GM12865 (cell line): Measurements from ENCODE around the gene FARP1.
"Not testable (repeated sequence)": the region's sequence is repeated elsewhere in the genome, so short reads cannot be mapped to it uniquely, and the experiment has no call there.

Experiments used
- DNase-seq: peaks from one replicate; pipeline ENCODE4 v3.0.0; 2010; ENCODE audit warnings: low read depth
- H3K4me3 ChIP-seq: 2 replicates; pipeline ENCODE4 v1.5.1; 2011; ENCODE audit warnings: mild to moderate bottlenecking, low read depth, low read length, control low read depth
- TF ChIP-seq, protein P1 (sequence below): IDR thresholded peaks from 2 replicates; pipeline ENCODE4 v1.5.1; 2011; ENCODE audit warnings: low read length, control low read depth, low read depth, inconsistent platforms; ENCODE audit not compliant: insufficient read depth; ENCODE audit errors: missing control alignments

The FARP1 gene

DNA sequence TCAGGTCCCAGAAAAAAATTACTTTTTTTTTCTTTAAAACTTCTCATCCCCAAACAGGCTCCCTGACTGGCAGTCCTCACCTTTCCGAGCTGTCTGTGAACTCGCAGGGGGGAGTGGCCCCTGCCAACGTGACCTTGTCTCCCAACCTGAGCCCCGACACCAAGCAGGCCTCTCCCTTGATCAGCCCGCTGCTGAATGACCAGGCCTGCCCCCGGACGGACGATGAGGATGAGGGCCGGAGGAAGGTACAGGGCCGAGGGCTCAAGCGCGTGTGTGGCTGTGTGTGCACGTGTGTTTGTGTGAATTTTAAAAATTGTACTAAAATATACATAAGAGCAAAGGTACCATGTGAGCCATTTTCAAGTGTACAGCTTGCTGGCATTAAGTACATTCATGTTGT is 266.4 kb downstream of the FARP1 start:
- TF ChIP-seq, protein P1, sequence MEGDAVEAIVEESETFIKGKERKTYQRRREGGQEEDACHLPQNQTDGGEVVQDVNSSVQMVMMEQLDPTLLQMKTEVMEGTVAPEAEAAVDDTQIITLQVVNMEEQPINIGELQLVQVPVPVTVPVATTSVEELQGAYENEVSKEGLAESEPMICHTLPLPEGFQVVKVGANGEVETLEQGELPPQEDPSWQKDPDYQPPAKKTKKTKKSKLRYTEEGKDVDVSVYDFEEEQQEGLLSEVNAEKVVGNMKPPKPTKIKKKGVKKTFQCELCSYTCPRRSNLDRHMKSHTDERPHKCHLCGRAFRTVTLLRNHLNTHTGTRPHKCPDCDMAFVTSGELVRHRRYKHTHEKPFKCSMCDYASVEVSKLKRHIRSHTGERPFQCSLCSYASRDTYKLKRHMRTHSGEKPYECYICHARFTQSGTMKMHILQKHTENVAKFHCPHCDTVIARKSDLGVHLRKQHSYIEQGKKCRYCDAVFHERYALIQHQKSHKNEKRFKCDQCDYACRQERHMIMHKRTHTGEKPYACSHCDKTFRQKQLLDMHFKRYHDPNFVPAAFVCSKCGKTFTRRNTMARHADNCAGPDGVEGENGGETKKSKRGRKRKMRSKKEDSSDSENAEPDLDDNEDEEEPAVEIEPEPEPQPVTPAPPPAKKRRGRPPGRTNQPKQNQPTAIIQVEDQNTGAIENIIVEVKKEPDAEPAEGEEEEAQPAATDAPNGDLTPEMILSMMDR, result no peak
- DNase-seq, result no peak
- H3K4me3 ChIP-seq, result no peak overlapping the region

DNA sequence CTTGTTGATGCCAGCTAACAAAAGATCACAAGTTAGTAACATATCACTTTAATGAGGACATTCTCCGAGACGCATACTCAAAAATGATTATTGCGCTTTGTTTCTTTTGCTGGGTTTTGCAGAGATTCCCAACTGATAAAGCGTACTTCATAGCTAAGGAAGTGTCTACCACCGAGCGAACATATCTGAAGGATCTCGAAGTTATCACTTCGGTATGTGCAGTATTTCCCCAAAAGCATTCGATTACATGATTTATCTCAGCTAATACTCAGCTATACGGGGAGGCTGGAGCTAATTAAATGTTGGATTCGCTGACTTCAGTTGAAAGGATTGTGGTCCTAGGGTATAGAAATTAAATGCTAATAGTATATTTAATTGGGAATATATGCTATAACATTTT is 267.7 kb downstream of the FARP1 start:
- TF ChIP-seq, protein P1, result no peak
- H3K4me3 ChIP-seq, result no peak overlapping the region
- DNase-seq, result no peak

DNA sequence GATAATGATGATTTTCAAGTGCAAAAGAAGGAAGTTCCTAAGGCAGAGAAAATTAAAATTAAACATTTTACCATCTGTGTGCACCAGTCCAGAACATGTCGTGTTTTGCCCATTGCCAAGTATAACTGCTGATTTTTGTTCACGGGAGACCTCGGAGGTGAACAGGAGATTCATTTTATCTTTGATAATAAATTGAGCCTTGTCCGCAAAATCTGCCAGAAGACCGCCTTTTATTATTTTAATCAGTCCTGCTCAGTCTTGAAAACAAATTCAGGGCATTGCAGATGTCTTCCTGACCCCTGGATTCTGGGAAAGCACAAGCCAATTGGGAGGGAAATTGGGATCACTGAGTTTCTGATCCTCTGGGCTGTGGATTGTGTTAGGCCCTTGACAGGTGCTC is 268.1 kb downstream of the FARP1 start:
- TF ChIP-seq, protein P1, result no peak
- no peak for DNase-seq
- H3K4me3 ChIP-seq, result no peak overlapping the region

DNA sequence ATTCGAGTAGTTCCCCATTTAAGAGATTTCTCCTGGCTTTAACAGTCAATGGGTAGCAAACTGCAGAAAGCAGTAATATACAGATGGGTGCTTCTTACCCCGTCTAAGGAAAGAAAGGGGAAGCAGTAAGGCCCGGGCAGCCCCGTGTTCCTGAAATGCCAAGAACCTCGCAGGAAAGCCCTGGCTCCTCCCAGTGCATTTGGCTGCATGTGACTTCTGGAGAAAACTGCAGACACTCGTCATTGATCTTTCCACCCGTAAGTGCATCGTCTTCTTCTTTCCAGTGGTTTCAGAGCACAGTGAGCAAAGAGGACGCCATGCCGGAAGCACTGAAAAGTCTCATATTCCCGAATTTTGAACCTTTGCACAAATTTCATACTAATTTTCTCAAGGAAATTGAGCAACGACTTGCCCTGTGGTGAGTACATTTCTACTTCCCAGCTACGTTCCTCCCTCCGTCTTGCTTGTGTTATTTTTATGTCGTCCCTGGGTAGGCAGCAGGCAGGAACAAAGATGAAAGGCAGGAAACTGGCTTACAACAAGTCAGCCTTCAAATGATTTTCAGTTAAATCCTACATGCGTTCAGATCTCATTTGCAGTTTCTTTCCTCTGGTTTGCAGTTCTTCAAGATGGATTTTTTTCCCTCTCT is 268.8 kb downstream of the FARP1 start:
- no peak overlapping the region for H3K4me3 ChIP-seq
- TF ChIP-seq, protein P1, result no peak
- DNase-seq, result no peak

DNA sequence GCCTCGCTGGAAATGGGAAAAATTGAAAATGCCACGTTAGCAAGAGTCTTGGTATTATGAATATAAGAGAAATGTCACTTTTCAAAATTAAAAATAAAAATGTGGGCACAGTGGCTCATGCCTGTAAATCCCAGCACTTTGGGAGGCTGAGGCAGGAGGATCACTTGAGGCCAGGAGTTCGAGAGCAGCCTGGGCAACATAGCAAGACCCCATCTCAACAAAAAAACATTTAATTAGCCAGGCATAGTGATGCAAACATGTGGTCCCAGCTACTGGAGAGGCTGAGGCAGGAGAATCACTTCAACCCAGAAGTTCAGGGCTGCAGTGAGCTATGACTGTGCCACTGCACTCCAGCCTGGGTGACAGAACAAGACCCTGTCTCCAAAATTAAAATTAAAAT is 270.4 kb downstream of the FARP1 start:
- DNase-seq, H3K4me3 ChIP-seq: not testable (repeated sequence)

DNA sequence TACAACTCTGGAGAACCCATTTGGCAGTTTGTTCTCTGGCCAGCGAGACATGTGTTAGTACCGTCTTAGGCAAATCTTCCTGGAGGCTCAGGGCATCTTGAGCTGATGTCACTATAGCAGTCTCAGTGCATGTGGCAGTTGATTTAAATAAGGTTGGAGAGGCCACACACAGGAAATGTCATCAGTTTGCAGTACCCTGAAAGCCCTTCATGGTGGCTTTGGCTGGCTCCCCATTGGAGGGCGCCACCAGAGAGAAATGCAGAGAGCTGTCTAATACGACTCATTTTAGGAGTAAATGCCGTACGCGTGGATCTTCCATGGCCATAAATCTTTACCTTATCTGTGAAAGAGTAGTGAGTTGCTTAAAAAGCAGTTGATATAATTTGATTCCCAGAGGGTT is 270.9 kb downstream of the FARP1 start:
- H3K4me3 ChIP-seq, result no peak overlapping the region
- DNase-seq, result no peak
- TF ChIP-seq, protein P1, result no peak

DNA sequence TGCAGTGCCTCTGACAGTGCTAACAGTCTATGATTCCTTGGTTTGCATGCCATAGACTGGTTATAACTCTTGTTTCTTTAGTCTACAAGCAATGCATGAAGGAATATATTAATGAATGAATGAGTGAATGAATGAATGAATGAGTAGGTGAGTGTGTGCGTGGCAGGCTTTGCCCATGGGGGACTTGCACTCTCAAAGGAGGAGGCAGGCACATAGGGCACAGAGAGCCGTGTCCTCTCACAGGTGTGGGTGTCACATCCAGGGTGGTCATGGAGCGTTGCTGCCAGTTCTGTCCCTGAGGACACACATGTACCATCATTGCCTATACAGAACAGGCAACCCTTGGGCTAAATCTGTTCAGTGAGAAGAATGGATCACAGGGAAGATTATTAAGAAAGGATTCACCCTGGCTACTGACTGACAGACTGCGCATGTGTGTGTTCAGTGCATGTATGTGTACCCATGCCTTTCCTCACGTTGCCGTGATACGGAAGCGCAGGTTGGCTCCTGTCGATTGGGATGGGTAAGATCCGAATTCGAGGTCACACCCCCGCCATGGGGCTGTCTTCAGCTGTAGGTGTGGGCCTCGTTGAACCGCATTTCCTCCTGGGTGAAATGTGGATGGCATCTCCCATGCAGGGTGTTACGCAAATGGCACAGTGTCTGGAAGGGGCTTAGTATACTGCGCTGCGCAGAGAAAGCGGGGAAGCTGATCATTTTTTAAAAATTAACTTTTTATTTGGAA is 272.6 kb downstream of the FARP1 start:
- DNase-seq, result no peak
- H3K4me3 ChIP-seq, result no peak overlapping the region
- TF ChIP-seq, protein P1, result no peak
